Endothelial cell (in vitro differentiated cells): Measurements from ENCODE around the gene YY1AP1. TPM values are rescaled to one million over a fixed set of nuclear protein-coding genes. Genes with fewer than 3 reads are reported as not detected.
"Not testable (repeated sequence)": the region's sequence is repeated elsewhere in the genome, so short reads cannot be mapped to it uniquely, and the experiment has no call there.

Source experiments
- DNase-seq: peaks from one replicate; pipeline ENCODE4 v3.0.0; 2021; ENCODE audit warnings: low spot score
- H3K27ac Mint-ChIP-seq: one replicate; pipeline ENCODE4 v1.8.0; 2021; ENCODE audit warnings: mixed read lengths, inconsistent platforms; ENCODE audit not compliant: unreplicated experiment
- H3K27me3 Mint-ChIP-seq: one replicate; pipeline ENCODE4 v1.8.0; 2021; ENCODE audit warnings: mild to moderate bottlenecking, moderate library complexity, mixed read lengths, inconsistent platforms; ENCODE audit not compliant: unreplicated experiment
- H3K36me3 Mint-ChIP-seq: one replicate; pipeline ENCODE4 v1.8.0; 2021; ENCODE audit warnings: mild to moderate bottlenecking, low read depth, mixed read lengths, inconsistent platforms; ENCODE audit not compliant: unreplicated experiment
- H3K4me1 Mint-ChIP-seq: one replicate; pipeline ENCODE4 v1.8.0; 2021; ENCODE audit warnings: mild to moderate bottlenecking, mixed read lengths, inconsistent platforms; ENCODE audit not compliant: unreplicated experiment
- H3K4me3 Mint-ChIP-seq: one replicate; pipeline ENCODE4 v1.8.0; 2021; ENCODE audit warnings: mild to moderate bottlenecking, mixed read lengths, inconsistent platforms; ENCODE audit not compliant: unreplicated experiment
- H3K9me3 Mint-ChIP-seq: one replicate; pipeline ENCODE4 v1.8.0; 2021; ENCODE audit warnings: mixed read lengths, inconsistent platforms; ENCODE audit not compliant: unreplicated experiment
- CTCF ChIP-seq: fragments of 200-600 bp; sonication (generic); IDR thresholded peaks from one replicate; pipeline ENCODE4 v1.5.0; 2021; ENCODE audit warnings: antibody characterized with exemption; ENCODE audit not compliant: unreplicated experiment
- total RNA-seq: library from RNA; stranded (reverse); fragmentation: NEBNext Ultra II Directional; extraction: Animal tissue kit (Norgen Biotek cat#: 25700); gene quantifications from one replicate; pipeline ENCODE4 v1.2.1, GENCODE V29; 2021; ENCODE audit not compliant: unreplicated experiment

The YY1AP1 gene
- total RNA-seq, 1 donor from 2014 or later: 42.3 TPM

GRCh38 chr1:155706139-155706538 is 17.6 kb upstream of the YY1AP1 start:
- peaks cover 3% of the 10 kb centered on the region for H3K27me3 Mint-ChIP-seq
- TF ChIP-seq CTCF: no peak
- no peak overlapping the region for H3K4me3 Mint-ChIP-seq
- no peak for DNase-seq
- H3K27ac Mint-ChIP-seq: no peak overlapping the region
- H3K36me3 Mint-ChIP-seq: peaks cover 4% of the 10 kb centered on the region
- no peaks in the 10 kb centered on the region for H3K9me3 Mint-ChIP-seq
- no peaks in the 10 kb centered on the region for H3K4me1 Mint-ChIP-seq

- H3K9me3 Mint-ChIP-seq, H3K4me1 Mint-ChIP-seq, H3K4me3 Mint-ChIP-seq, H3K27me3 Mint-ChIP-seq, DNase-seq, H3K27ac Mint-ChIP-seq, H3K36me3 Mint-ChIP-seq: not testable (repeated sequence)
Observed at GRCh38 chr1:155704414-155704813, 15.8 kb upstream of the YY1AP1 start.

GRCh38 chr1:155703216-155703615 is 14.6 kb upstream of the YY1AP1 start:
- Mint-ChIP-seq H3K27me3 (peaks cover 3% of the 10 kb centered on the region), H3K4me1 (no peaks in the 10 kb centered on the region), H3K36me3 (peaks cover 10% of the 10 kb centered on the region), H3K27ac (no peak overlapping the region), H3K4me3 (no peak overlapping the region), H3K9me3 (no peaks in the 10 kb centered on the region)
- TF ChIP-seq CTCF: no peak
- no peak for DNase-seq

- not testable (repeated sequence) for H3K4me3 Mint-ChIP-seq, H3K4me1 Mint-ChIP-seq, H3K9me3 Mint-ChIP-seq, H3K27ac Mint-ChIP-seq, DNase-seq, H3K27me3 Mint-ChIP-seq
- H3K36me3 Mint-ChIP-seq: peaks cover 16% of the 10 kb centered on the region
Observed at GRCh38 chr1:155701675-155702074, 13.1 kb upstream of the YY1AP1 start.

- DNase-seq, H3K4me1 Mint-ChIP-seq, H3K9me3 Mint-ChIP-seq, H3K4me3 Mint-ChIP-seq, H3K27me3 Mint-ChIP-seq: not testable (repeated sequence)
- Mint-ChIP-seq H3K27ac (peak overlapping the region; percentile 21), H3K36me3 (peaks cover 16% of the 10 kb centered on the region)
Observed at GRCh38 chr1:155699062-155699461, 10.5 kb upstream of the YY1AP1 start.

GRCh38 chr1:155698382-155699038 is 9.9 kb upstream of the YY1AP1 start:
- peak overlapping the region; percentile 3 for H3K4me3 Mint-ChIP-seq
- no peak for DNase-seq
- H3K27me3 Mint-ChIP-seq: peaks cover 7% of the 10 kb centered on the region
- H3K27ac Mint-ChIP-seq: no peak overlapping the region
- peaks cover 4% of the 10 kb centered on the region for H3K4me1 Mint-ChIP-seq
- no peaks in the 10 kb centered on the region for H3K9me3 Mint-ChIP-seq
- no peak for TF ChIP-seq CTCF
- H3K36me3 Mint-ChIP-seq: peaks cover 16% of the 10 kb centered on the region

GRCh38 chr1:155697616-155698015 is 9.0 kb upstream of the YY1AP1 start:
- H3K36me3 Mint-ChIP-seq: peaks cover 21% of the 10 kb centered on the region
- not testable (repeated sequence) for H3K4me3 Mint-ChIP-seq

More at GRCh38 chr1:155697616-155698015, 9.0 kb upstream of the YY1AP1 start:
- H3K4me1 Mint-ChIP-seq, H3K27me3 Mint-ChIP-seq, H3K27ac Mint-ChIP-seq, DNase-seq, H3K9me3 Mint-ChIP-seq: not testable (repeated sequence)
